GM19043 (cell line): Measurements from ENCODE around the gene SRRT.
"Not testable (repeated sequence)": the region's sequence is repeated elsewhere in the genome, so short reads cannot be mapped to it uniquely, and the experiment has no call there.

ENCODE experiments used
- ATAC-seq: cut with Tn5 transposase; IDR thresholded peaks from one replicate; pipeline ENCODE4 v1.9.1; 2021; ENCODE audit warnings: low read depth; ENCODE audit not compliant: unreplicated experiment

Gene SRRT

GRCh38 chr7:100923616-100924015 is 48.7 kb downstream of the SRRT start:
- ATAC-seq = not testable (repeated sequence)

GRCh38 chr7:100929808-100930174 is 54.9 kb downstream of the SRRT start:
- no peak for ATAC-seq

DNA sequence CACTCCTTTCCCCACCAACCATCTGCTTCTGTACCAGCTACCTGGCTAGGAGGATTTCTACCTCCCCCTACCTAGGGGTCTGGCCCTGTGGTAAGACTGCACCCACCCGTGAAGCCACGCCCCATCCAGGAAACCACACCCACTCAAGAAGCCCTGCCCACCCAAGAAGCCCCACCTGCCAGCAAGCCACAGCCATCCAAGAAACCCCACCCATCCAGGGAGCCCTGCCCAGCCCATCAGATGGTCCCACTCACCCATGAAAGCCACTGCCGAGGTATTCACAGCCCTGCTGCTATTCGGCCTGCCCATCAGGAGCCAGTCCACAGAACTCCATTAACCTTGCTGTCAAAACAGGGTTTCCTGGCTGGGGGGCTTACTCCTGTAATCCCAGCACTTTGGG is 58.8 kb downstream of the SRRT start:
- no peak for ATAC-seq

- not testable (repeated sequence) for ATAC-seq
Measured at GRCh38 chr7:100935381-100935780, 60.5 kb downstream of the SRRT start.

- not testable (repeated sequence) for ATAC-seq
Measured at GRCh38 chr7:100936167-100936566, 61.3 kb downstream of the SRRT start.
